HCT116 (cell line): Measurements from ENCODE around the gene CCDC181. TPM values are rescaled to one million over a fixed set of nuclear protein-coding genes. Genes with fewer than 3 reads are reported as not detected.

Experiments
- ATAC-seq: fragments of 200-7000 bp; cut with Tn5 transposase; 2 replicates; pipeline ENCODE4 v1.9.1; 2020; ENCODE audit warnings: mild to moderate bottlenecking, moderate library complexity
- BruUV-seq: library from RNA; stranded (reverse); fragments of 400-500 nt; replicated peaks from 2 replicates; lab custom pipeline; 2021; lab: Mats Ljungman, UMichigan
- CTCF ChIA-PET: fragments of 300-600 bp; sonication (Branson Sonifier 250); formaldehyde crosslinking; loops from one replicate; lab custom pipeline; 2021; ENCODE audit warnings: antibody characterized with exemption; lab: Charles Lee
- POLR2A ChIA-PET: fragments of 300-600, 350-600 bp; sonication (Branson Sonifier 250); formaldehyde crosslinking; loops from one replicate; lab custom pipeline; 2021; ENCODE audit warnings: antibody characterized with exemption; lab: Charles Lee
- RAD21 ChIA-PET, 2 experiments: fragments of 300-600 bp; sonication (Branson Sonifier 250); formaldehyde crosslinking; loops; one replicate each; lab custom pipeline; 2023; ENCODE audit warnings: low total read pairs in 2 of 2; ENCODE audit not compliant: uncharacterized antibody in 2 of 2, unreplicated experiment in 2 of 2, low non-redundant PET in 1 of 2; lab: Charles Lee
- DNase-seq: peaks from one replicate; pipeline ENCODE4 v3.0.0-alpha.2; 2010; ENCODE audit warnings: low read depth, low spot score
- H2AFZ ChIP-seq: fragments of 200-600 bp; shearing (Covaris generic), sonication (generic); 2 replicates; pipeline ENCODE4 v1.6.1; 2017; ENCODE audit warnings: low read depth, mixed run types, mixed read lengths, antibody characterized with exemption, low read length; ENCODE audit not compliant: poor library complexity, severe bottlenecking
- H3K27ac ChIP-seq: 2 replicates; pipeline ENCODE4 v1.5.1; 2012; ENCODE audit warnings: low read depth, low read length
- H3K27me3 ChIP-seq: fragments of 200-600 bp; sonication (generic); 2 replicates; pipeline ENCODE4 v1.6.1; 2016; ENCODE audit warnings: mixed run types, low read length, mixed read lengths; ENCODE audit not compliant: insufficient read depth
- H3K36me3 ChIP-seq, 2 experiments: fragments of 200-500 bp in 1 of 2; fragments of 200-600 bp in 1 of 2; sonication (Bioruptor generic) in 1 of 2; sonication (generic) in 1 of 2; 2 replicates each; pipeline versions ENCODE4 v1.5.1 to v1.6.1; 2014 to 2016; ENCODE audit warnings: low read length in 2 of 2, inconsistent platforms in 1 of 2, mixed read lengths in 1 of 2, mixed run types in 1 of 2; ENCODE audit not compliant: insufficient read depth in 2 of 2, control insufficient read depth in 1 of 2
- H3K4me1 ChIP-seq, 2 experiments: fragments of 200-600 bp in 1 of 2; sonication (generic) in 1 of 2; 2 replicates each; pipeline versions ENCODE4 v1.5.1 to v1.6.1; 2012 to 2017; ENCODE audit warnings: low read length in 2 of 2, inconsistent platforms in 1 of 2, mild to moderate bottlenecking in 1 of 2, mixed read lengths in 1 of 2, mixed run types in 1 of 2, moderate library complexity in 1 of 2; ENCODE audit not compliant: insufficient read depth in 2 of 2, control insufficient read depth in 1 of 2
- H3K4me2 ChIP-seq: fragments of 200-600 bp; sonication (generic); 2 replicates; pipeline ENCODE4 v1.6.1; 2017; ENCODE audit warnings: mixed run types, low read length, mixed read lengths
- H3K4me3 ChIP-seq, 2 experiments: fragments of 200-600 bp in 1 of 2; sonication (generic) in 1 of 2; replicated peaks in 1 of 2; 2 replicates each; pipeline ENCODE4 v1.5.1; 2011 to 2016; ENCODE audit warnings: low read length in 2 of 2, control low read depth in 1 of 2, low read depth in 1 of 2, mild to moderate bottlenecking in 1 of 2, mixed read lengths in 1 of 2, mixed run types in 1 of 2
- H3K79me2 ChIP-seq: fragments of 200-600 bp; sonication (generic); 2 replicates; pipeline ENCODE4 v1.6.1; 2017; ENCODE audit warnings: mild to moderate bottlenecking, mixed run types, low read length, moderate library complexity, mixed read lengths; ENCODE audit not compliant: insufficient read depth
- H3K9ac ChIP-seq: fragments of 200-600 bp; sonication (generic); 2 replicates; pipeline ENCODE4 v1.6.1; 2016; ENCODE audit warnings: low read length, mixed read lengths
- H3K9me2 ChIP-seq: fragments of 200-600 bp; sonication (generic), shearing (Covaris generic); 2 replicates; pipeline ENCODE4 v1.6.1; 2017; ENCODE audit warnings: mixed run types, mild to moderate bottlenecking, moderate library complexity; ENCODE audit not compliant: insufficient read depth
- H3K9me3 ChIP-seq, 2 experiments: fragments of 200-500 bp in 1 of 2; fragments of 200-600 bp in 1 of 2; sonication (Bioruptor generic) in 1 of 2; sonication (generic) in 1 of 2; 2 replicates each; pipeline ENCODE4 v1.6.1; 2014 to 2017; ENCODE audit warnings: low read length in 2 of 2, mixed read lengths in 2 of 2, inconsistent platforms in 1 of 2, low read depth in 1 of 2, mild to moderate bottlenecking in 1 of 2, mixed run types in 1 of 2, moderate library complexity in 1 of 2; ENCODE audit not compliant: control insufficient read depth in 1 of 2, insufficient read depth in 1 of 2
- H4K20me1 ChIP-seq: fragments of 200-600 bp; sonication (generic), shearing (Covaris generic); 2 replicates; pipeline ENCODE4 v1.6.1; 2017; ENCODE audit warnings: mixed run types, mild to moderate bottlenecking, moderate library complexity; ENCODE audit not compliant: insufficient read depth
- CBX3 ChIP-seq: IDR thresholded peaks from 2 replicates; pipeline ENCODE4 v1.6.1; 2012; ENCODE audit warnings: low read depth
- EGR1 ChIP-seq: IDR thresholded peaks from 2 replicates; pipeline ENCODE4 v1.6.1; 2012; ENCODE audit warnings: low read depth
- ELF1 ChIP-seq: IDR thresholded peaks from 2 replicates; pipeline ENCODE4 v1.6.1; 2012; ENCODE audit warnings: low read depth, borderline replicate concordance
- EZH2 ChIP-seq: fragments of 200-600 bp; sonication (generic); IDR thresholded peaks from 2 replicates; pipeline ENCODE4 v1.6.1; 2017; ENCODE audit warnings: antibody characterized with exemption, mixed run types
- EZH2phosphoT487 ChIP-seq: fragments of 200-600 bp; IDR thresholded peaks from 2 replicates; pipeline ENCODE4 v1.6.1; 2018; ENCODE audit warnings: antibody characterized with exemption, borderline replicate concordance
- FOSL1 ChIP-seq: IDR thresholded peaks from 2 replicates; pipeline ENCODE4 v1.6.1; 2012; ENCODE audit warnings: low read depth
- JUND ChIP-seq: IDR thresholded peaks from 2 replicates; pipeline ENCODE4 v1.6.1; 2012
- POLR2AphosphoS5 ChIP-seq: IDR thresholded peaks from 2 replicates; pipeline ENCODE4 v1.6.1; 2011; ENCODE audit warnings: mild to moderate bottlenecking, low read depth, low read length, moderate library complexity
- RAD21 ChIP-seq: IDR thresholded peaks from 2 replicates; pipeline ENCODE4 v1.6.1; 2012; ENCODE audit warnings: low read depth, mild to moderate bottlenecking
- SIN3A ChIP-seq: IDR thresholded peaks from 2 replicates; pipeline ENCODE4 v1.6.1; 2012; ENCODE audit warnings: low read depth
- SRF ChIP-seq: IDR thresholded peaks from 2 replicates; pipeline ENCODE4 v1.6.1; 2012; ENCODE audit warnings: low read depth
- TCF7L2 ChIP-seq: IDR thresholded peaks from 2 replicates; pipeline ENCODE4 v1.7.0; 2011; ENCODE audit warnings: borderline replicate concordance, inconsistent platforms; ENCODE audit not compliant: insufficient read depth, insufficient read length; ENCODE audit errors: extremely low read depth
- YY1 ChIP-seq: IDR thresholded peaks from 2 replicates; pipeline ENCODE4 v1.6.1; 2011; ENCODE audit warnings: low read length, low read depth, moderate library complexity, mild to moderate bottlenecking; ENCODE audit not compliant: insufficient replicate concordance; ENCODE audit errors: extremely low read depth
- ZFX ChIP-seq: fragments of 450-650 bp; IDR thresholded peaks from 2 replicates; pipeline ENCODE4 v1.6.1; 2017
- ZNF274 ChIP-seq: fragments of 200-500 bp; sonication (Bioruptor generic); IDR thresholded peaks from 2 replicates; pipeline ENCODE4 v1.6.1; 2014; ENCODE audit warnings: mild to moderate bottlenecking, low read depth, low read length, inconsistent platforms
- intact Hi-C: fragments of 100-400 bp; cut with micrococcal nuclease; formaldehyde crosslinking; loops from 2 replicates; pipeline ENCODE4 v1.10.0; 2022
- total RNA-seq: library from RNA; stranded (reverse); gene quantifications from one replicate; pipeline ENCODE4 v1.2.1, GENCODE V29; 2021; ENCODE audit not compliant: unreplicated experiment
- TF ChIP-seq, protein P1 (sequence below), 3 experiments: fragments of 200-600 bp in 1 of 3; sonication (generic) in 1 of 3; IDR thresholded peaks in 2 of 3; conservative IDR thresholded peaks in 1 of 3; 2 replicates each; pipeline ENCODE4 v1.5.1; 2012 to 2017; ENCODE audit warnings: low read depth in 2 of 3, low read length in 2 of 3, antibody characterized with exemption in 1 of 3, borderline replicate concordance in 1 of 3, control low read depth in 1 of 3, mild to moderate bottlenecking in 1 of 3, mixed read lengths in 1 of 3, mixed run types in 1 of 3, moderate library complexity in 1 of 3; ENCODE audit not compliant: insufficient read depth in 1 of 3
- TF ChIP-seq, protein P2 (sequence below): IDR thresholded peaks from 2 replicates; pipeline ENCODE4 v1.6.1; 2012; ENCODE audit warnings: low read depth
- TF ChIP-seq, protein P3 (sequence below): IDR thresholded peaks from 2 replicates; pipeline ENCODE4 v1.6.1; 2012
- TF ChIP-seq, protein P4 (sequence below): IDR thresholded peaks from 2 replicates; pipeline ENCODE4 v1.6.1; 2011; ENCODE audit warnings: mild to moderate bottlenecking, low read length, moderate library complexity; ENCODE audit not compliant: insufficient replicate concordance; ENCODE audit errors: extremely low read depth

The CCDC181 gene
- total RNA-seq, 1 experiment from 2014 or later, result not detected

DNA sequence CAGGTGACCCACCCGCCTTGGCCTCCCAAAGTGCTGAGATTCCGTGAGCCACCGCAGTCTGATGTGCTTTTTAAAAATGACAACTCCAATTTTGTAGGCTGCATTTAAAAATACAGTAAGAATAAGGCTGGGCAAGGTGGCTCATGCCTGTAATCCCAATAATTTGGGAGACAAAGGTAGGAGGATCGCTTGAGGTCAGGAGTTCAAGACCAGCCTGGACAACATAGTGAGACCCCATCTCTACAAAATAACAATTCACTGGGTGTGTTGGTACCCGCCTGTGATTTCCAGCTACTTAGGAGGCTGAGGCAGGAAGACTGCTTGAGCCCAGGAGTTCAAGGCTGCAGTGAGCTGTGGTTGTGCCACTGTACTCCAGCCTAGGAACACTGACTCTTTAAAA lies 35.1 kb upstream of the CCDC181 start:
- no peak overlapping the region for H3K27ac ChIP-seq

More for the DNA sequence above, 35.1 kb upstream of the CCDC181 start:
- ChIA-PET POLR2A (no interaction called here), CTCF (no interaction called here), RAD21 (no interaction called here)
- no TSS peak for BruUV-seq
- Histone ChIP-seq H3K4me2 (no peak overlapping the region), H4K20me1 (no peaks in the 10 kb centered on the region), H3K9me3 (no peaks in the 10 kb centered on the region), H3K9ac (no peak overlapping the region), H2AFZ (no peak overlapping the region), H3K9me2 (no peaks in the 10 kb centered on the region), H3K4me1 (no peaks in the 10 kb centered on the region), H3K36me3 (peaks cover 0 to 3% of the 10 kb centered on the region in 2 experiments; a peak in 1 of 4 replicates), H3K27me3 (no peaks in the 10 kb centered on the region), H3K79me2 (no peaks in the 10 kb centered on the region), H3K4me3 (no peak overlapping the region)
- intact Hi-C loops, result loop anchor here (10.0 kb wide), 1 partner anchor 858 kb away; no protein-coding TSS in a partner anchor
- ATAC-seq (no peak), DNase-seq (no peak)
- no peak for TF ChIP-seq JUND
- TF ChIP-seq CBX3, result no peak
- no peak for TF ChIP-seq SIN3A
- TF ChIP-seq SRF, result no peak
- TF ChIP-seq EZH2, result no peak
- no peak for TF ChIP-seq EZH2phosphoT487
- no peak for TF ChIP-seq EGR1
- no peak for TF ChIP-seq ZFX
- no peak for TF ChIP-seq POLR2AphosphoS5
- TF ChIP-seq, protein P1, sequence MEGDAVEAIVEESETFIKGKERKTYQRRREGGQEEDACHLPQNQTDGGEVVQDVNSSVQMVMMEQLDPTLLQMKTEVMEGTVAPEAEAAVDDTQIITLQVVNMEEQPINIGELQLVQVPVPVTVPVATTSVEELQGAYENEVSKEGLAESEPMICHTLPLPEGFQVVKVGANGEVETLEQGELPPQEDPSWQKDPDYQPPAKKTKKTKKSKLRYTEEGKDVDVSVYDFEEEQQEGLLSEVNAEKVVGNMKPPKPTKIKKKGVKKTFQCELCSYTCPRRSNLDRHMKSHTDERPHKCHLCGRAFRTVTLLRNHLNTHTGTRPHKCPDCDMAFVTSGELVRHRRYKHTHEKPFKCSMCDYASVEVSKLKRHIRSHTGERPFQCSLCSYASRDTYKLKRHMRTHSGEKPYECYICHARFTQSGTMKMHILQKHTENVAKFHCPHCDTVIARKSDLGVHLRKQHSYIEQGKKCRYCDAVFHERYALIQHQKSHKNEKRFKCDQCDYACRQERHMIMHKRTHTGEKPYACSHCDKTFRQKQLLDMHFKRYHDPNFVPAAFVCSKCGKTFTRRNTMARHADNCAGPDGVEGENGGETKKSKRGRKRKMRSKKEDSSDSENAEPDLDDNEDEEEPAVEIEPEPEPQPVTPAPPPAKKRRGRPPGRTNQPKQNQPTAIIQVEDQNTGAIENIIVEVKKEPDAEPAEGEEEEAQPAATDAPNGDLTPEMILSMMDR (IDR thresholded peaks at IDR 0.05 in 2 of 3, conservative IDR thresholded peaks at IDR 0.05 in 1 of 3; ENCODE audit: borderline replicate concordance in 1 of 3, insufficient read depth in 1 of 3, low read depth in 2 of 3, low read length in 2 of 3), result no peak
- TF ChIP-seq ELF1, result no peak
- no peak for TF ChIP-seq FOSL1
- TF ChIP-seq, protein P2, sequence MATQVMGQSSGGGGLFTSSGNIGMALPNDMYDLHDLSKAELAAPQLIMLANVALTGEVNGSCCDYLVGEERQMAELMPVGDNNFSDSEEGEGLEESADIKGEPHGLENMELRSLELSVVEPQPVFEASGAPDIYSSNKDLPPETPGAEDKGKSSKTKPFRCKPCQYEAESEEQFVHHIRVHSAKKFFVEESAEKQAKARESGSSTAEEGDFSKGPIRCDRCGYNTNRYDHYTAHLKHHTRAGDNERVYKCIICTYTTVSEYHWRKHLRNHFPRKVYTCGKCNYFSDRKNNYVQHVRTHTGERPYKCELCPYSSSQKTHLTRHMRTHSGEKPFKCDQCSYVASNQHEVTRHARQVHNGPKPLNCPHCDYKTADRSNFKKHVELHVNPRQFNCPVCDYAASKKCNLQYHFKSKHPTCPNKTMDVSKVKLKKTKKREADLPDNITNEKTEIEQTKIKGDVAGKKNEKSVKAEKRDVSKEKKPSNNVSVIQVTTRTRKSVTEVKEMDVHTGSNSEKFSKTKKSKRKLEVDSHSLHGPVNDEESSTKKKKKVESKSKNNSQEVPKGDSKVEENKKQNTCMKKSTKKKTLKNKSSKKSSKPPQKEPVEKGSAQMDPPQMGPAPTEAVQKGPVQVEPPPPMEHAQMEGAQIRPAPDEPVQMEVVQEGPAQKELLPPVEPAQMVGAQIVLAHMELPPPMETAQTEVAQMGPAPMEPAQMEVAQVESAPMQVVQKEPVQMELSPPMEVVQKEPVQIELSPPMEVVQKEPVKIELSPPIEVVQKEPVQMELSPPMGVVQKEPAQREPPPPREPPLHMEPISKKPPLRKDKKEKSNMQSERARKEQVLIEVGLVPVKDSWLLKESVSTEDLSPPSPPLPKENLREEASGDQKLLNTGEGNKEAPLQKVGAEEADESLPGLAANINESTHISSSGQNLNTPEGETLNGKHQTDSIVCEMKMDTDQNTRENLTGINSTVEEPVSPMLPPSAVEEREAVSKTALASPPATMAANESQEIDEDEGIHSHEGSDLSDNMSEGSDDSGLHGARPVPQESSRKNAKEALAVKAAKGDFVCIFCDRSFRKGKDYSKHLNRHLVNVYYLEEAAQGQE, result no peak
- TF ChIP-seq, protein P3, sequence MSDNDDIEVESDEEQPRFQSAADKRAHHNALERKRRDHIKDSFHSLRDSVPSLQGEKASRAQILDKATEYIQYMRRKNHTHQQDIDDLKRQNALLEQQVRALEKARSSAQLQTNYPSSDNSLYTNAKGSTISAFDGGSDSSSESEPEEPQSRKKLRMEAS, result no peak
- TF ChIP-seq, protein P4, sequence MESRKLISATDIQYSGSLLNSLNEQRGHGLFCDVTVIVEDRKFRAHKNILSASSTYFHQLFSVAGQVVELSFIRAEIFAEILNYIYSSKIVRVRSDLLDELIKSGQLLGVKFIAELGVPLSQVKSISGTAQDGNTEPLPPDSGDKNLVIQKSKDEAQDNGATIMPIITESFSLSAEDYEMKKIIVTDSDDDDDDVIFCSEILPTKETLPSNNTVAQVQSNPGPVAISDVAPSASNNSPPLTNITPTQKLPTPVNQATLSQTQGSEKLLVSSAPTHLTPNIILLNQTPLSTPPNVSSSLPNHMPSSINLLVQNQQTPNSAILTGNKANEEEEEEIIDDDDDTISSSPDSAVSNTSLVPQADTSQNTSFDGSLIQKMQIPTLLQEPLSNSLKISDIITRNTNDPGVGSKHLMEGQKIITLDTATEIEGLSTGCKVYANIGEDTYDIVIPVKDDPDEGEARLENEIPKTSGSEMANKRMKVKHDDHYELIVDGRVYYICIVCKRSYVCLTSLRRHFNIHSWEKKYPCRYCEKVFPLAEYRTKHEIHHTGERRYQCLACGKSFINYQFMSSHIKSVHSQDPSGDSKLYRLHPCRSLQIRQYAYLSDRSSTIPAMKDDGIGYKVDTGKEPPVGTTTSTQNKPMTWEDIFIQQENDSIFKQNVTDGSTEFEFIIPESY, result no peak
- no peak for TF ChIP-seq TCF7L2
- no peak for TF ChIP-seq ZNF274
- TF ChIP-seq YY1, result no peak
- TF ChIP-seq RAD21, result no peak
